Vagina (tissue), 2 donors: ENCODE results near the gene ZNF503. TPM values are rescaled to one million over a fixed set of nuclear protein-coding genes. Genes with fewer than 3 reads are reported as not detected.

ENCODE experiments used
- DNase-seq, 2 donors: peaks; one replicate each; pipeline ENCODE4 v3.0.0-alpha.2; 2017; ENCODE audit errors: extremely low spot score in 2 of 2
- H3K27ac ChIP-seq: fragments of 200-600 bp; sonication (generic); one replicate; pipeline ENCODE4 v1.5.1; 2019
- H3K27me3 ChIP-seq: fragments of 200-600 bp; sonication (generic); one replicate; pipeline ENCODE4 v1.5.1; 2019
- H3K36me3 ChIP-seq, 2 donors: fragments of 200-600 bp; sonication (generic); one replicate each; pipeline ENCODE4 v1.5.1; 2017 to 2019
- H3K4me1 ChIP-seq: fragments of 200-600 bp; sonication (generic); one replicate; pipeline ENCODE4 v1.5.1; 2019
- H3K4me3 ChIP-seq, 2 donors: fragments of 200-600 bp; sonication (generic); 1 replicate in 1 of 2; 2 replicates in 1 of 2; pipeline ENCODE4 v1.5.1; 2016 to 2019
- H3K9me3 ChIP-seq: fragments of 200-600 bp; sonication (generic); one replicate; pipeline ENCODE4 v1.5.1; 2019
- POLR2A ChIP-seq, 2 donors: fragments of 450-650 bp; IDR thresholded peaks; one replicate each; pipeline ENCODE4 v1.6.1; 2017; ENCODE audit warnings: antibody characterized with exemption in 2 of 2, mild to moderate bottlenecking in 2 of 2, moderate library complexity in 2 of 2
- POLR2AphosphoS5 ChIP-seq, 2 donors: sonication (generic); formaldehyde crosslinking; IDR thresholded peaks; one replicate each; pipeline ENCODE4 v1.9.0; 2017; ENCODE audit warnings: antibody characterized with exemption in 2 of 2, mild to moderate bottlenecking in 2 of 2, low read depth in 1 of 2; ENCODE audit not compliant: insufficient read depth in 1 of 2
- intact Hi-C: fragments of 100-400 bp; cut with DNase I; formaldehyde crosslinking; loops from one replicate; pipeline ENCODE4 v1.15.1; 2023
- total RNA-seq: library from RNA; depleted of rRNA; stranded (reverse); fragments of >200 nt; gene quantifications from one replicate; pipeline ENCODE4 v1.2.3, GENCODE V29; 2016
- TF ChIP-seq, protein P1 (sequence below), 3 experiments: fragments of 450-650 bp in 2 of 3; fragments of 200-600 bp in 1 of 3; sonication (generic) in 1 of 3; IDR thresholded peaks; one replicate each; pipeline ENCODE4 v1.5.1; 2017 to 2019; ENCODE audit warnings: antibody characterized with exemption in 3 of 3, mild to moderate bottlenecking in 2 of 3, moderate library complexity in 2 of 3

Gene ZNF503
- total RNA-seq, 1 donor from 2014 or later = 24.6 TPM

DNA sequence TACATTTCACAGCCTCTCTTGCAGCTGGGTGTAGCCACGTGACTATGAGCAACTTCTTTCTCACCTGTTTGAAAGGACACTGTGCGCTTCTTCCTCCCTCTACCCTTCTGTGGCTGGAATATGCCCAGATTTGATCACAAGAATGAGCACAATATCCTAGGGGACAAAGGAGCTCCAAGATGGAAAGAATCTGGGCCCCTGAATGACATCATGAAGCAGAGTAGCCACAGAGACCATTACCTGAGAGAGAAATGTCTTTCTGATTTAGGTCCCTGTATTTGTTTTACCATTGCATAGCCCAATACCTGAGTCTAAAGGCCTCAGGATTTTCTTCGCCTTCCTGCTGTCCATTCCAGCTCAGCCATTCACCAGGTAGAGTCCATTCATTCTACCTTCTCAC lies 15.4 kb downstream of the ZNF503 start:
- intact Hi-C loops = no loop called here
- H3K4me3 ChIP-seq = no peak overlapping the region
- no peak overlapping the region for H3K27ac ChIP-seq
- H3K4me1 ChIP-seq = no peaks in the 10 kb centered on the region
- no peak for TF ChIP-seq POLR2AphosphoS5 (IDR thresholded peaks at IDR 0.05; ENCODE audit: insufficient read depth in 1 of 2, low read depth in 1 of 2)
- no peak for TF ChIP-seq POLR2A (IDR thresholded peaks at IDR 0.05)
- TF ChIP-seq, protein P1, sequence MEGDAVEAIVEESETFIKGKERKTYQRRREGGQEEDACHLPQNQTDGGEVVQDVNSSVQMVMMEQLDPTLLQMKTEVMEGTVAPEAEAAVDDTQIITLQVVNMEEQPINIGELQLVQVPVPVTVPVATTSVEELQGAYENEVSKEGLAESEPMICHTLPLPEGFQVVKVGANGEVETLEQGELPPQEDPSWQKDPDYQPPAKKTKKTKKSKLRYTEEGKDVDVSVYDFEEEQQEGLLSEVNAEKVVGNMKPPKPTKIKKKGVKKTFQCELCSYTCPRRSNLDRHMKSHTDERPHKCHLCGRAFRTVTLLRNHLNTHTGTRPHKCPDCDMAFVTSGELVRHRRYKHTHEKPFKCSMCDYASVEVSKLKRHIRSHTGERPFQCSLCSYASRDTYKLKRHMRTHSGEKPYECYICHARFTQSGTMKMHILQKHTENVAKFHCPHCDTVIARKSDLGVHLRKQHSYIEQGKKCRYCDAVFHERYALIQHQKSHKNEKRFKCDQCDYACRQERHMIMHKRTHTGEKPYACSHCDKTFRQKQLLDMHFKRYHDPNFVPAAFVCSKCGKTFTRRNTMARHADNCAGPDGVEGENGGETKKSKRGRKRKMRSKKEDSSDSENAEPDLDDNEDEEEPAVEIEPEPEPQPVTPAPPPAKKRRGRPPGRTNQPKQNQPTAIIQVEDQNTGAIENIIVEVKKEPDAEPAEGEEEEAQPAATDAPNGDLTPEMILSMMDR (IDR thresholded peaks at IDR 0.05) = no peak
- no peaks in the 10 kb centered on the region for H3K27me3 ChIP-seq
- H3K9me3 ChIP-seq = no peaks in the 10 kb centered on the region
- DNase-seq = no peak
- no peaks in the 10 kb centered on the region for H3K36me3 ChIP-seq

DNA sequence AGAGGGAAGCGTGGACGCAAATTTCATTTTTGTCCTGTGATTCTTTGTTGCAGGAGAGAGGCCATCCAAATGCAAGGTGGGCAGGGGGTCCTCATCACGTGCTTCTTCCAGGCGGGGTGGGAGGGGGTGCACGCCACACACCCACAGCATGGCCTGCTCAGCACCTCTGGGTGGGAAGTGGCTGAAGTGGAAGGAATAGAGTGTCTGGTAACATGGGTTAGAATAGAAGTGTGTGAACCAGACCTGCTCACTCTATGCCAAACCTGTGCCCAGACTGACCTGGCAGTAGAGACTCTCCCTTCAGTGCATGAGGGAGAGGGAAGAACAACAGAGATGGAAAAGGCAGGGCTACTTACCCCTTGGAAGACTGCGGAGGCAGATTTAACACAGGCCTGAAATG lies 21.7 kb downstream of the ZNF503 start:
- no peak for DNase-seq
- TF ChIP-seq POLR2A (IDR thresholded peaks at IDR 0.05) (no peak), POLR2AphosphoS5 (IDR thresholded peaks at IDR 0.05; ENCODE audit: insufficient read depth in 1 of 2, low read depth in 1 of 2) (no peak)
- TF ChIP-seq, protein P1 (IDR thresholded peaks at IDR 0.05) = no peak
- Histone ChIP-seq H3K4me1 (no peaks in the 10 kb centered on the region), H3K36me3 (no peaks in the 10 kb centered on the region), H3K27ac (no peak overlapping the region), H3K9me3 (no peaks in the 10 kb centered on the region), H3K27me3 (no peaks in the 10 kb centered on the region), H3K4me3 (no peak overlapping the region)
- intact Hi-C loops = no loop called here

DNA sequence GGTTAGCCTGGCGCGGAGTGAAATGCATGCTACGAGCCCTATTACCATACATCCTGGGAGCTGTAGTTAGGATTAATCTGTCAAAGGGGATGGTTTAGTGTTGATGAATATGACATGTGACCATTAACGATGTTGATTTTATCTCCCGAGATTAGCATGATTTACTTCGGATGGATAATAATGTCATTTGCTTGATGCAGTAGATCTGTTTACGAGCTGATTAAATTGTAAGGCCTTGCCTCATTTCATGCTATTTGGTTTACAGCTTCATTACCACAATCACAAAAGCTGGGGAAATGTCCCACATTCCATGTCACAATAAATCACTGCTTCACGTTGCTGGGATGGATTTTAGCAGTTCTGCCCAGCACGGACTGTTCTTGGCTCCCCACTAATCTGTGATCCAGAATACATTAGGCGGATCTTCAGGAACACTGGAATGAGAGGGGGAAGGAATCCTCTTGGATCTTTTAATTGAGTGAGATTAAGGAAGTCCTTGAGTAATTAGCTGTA lies 22.3 kb downstream of the ZNF503 start:
- no peaks in the 10 kb centered on the region for H3K9me3 ChIP-seq
- intact Hi-C loops = no loop called here
- peak in 1 of 2 donors; percentile 71 for TF ChIP-seq POLR2AphosphoS5 (IDR thresholded peaks at IDR 0.05; ENCODE audit: insufficient read depth in 1 of 2, low read depth in 1 of 2)
- no peak for TF ChIP-seq POLR2A (IDR thresholded peaks at IDR 0.05)
- H3K36me3 ChIP-seq = no peaks in the 10 kb centered on the region
- no peak for DNase-seq
- no peak overlapping the region for H3K27ac ChIP-seq
- H3K4me3 ChIP-seq = no peak overlapping the region
- H3K4me1 ChIP-seq = no peaks in the 10 kb centered on the region
- H3K27me3 ChIP-seq = no peaks in the 10 kb centered on the region

DNA sequence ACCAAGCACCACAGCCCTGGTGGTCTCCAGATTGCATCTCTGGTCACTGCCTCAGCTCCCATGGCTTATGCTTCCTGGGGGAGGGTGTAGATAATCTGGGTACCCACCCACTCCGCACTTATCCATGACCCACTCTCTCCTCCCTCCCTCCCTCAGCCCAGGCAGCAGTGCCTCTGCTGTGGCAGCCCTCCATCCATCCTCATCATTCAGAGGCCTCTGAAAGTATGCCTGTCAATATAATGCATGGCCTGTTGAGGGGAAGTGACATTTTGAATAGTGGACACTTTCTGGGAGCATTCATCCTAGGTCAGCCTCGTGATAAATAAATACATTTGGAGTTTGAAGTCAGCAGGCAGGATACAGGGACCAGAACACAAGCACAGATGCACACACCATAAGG lies 23.2 kb downstream of the ZNF503 start:
- TF ChIP-seq POLR2A (IDR thresholded peaks at IDR 0.05) = no peak
- TF ChIP-seq POLR2AphosphoS5 (IDR thresholded peaks at IDR 0.05; ENCODE audit: insufficient read depth in 1 of 2, low read depth in 1 of 2) = no peak
- TF ChIP-seq, protein P1 (IDR thresholded peaks at IDR 0.05) = no peak
- Histone ChIP-seq H3K27me3 (no peaks in the 10 kb centered on the region), H3K9me3 (no peaks in the 10 kb centered on the region), H3K4me1 (no peaks in the 10 kb centered on the region), H3K27ac (no peak overlapping the region), H3K4me3 (no peak overlapping the region), H3K36me3 (no peaks in the 10 kb centered on the region)
- intact Hi-C loops = no loop called here
- no peak for DNase-seq

DNA sequence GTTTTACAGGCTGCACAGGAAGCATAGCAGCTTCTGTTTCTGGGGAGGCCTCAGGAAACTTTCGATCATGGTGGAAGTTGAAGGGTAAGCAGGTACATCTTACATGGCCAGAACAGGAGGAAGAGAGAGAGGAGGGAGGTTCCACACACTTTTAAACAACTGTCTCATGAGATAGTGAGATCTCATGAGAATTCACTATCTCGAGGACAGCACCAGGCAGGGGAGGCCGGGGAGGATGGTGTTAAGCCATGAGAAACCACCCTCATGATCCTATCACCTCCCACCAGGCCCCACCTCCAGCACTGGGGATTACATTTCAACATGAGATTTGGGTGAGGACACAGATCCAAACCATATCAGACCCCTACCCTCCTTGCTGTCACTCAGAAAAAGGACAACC lies 23.7 kb downstream of the ZNF503 start:
- intact Hi-C loops = no loop called here
- Histone ChIP-seq H3K36me3 (no peaks in the 10 kb centered on the region), H3K27me3 (no peaks in the 10 kb centered on the region)

More for the DNA sequence above, 23.7 kb downstream of the ZNF503 start:
- H3K4me3 ChIP-seq = no peak overlapping the region
- H3K27ac ChIP-seq = no peak overlapping the region
- TF ChIP-seq, protein P1 (IDR thresholded peaks at IDR 0.05) = no peak
- no peak for TF ChIP-seq POLR2A (IDR thresholded peaks at IDR 0.05)
- TF ChIP-seq POLR2AphosphoS5 (IDR thresholded peaks at IDR 0.05; ENCODE audit: insufficient read depth in 1 of 2, low read depth in 1 of 2) = no peak
- DNase-seq = no peak
- no peaks in the 10 kb centered on the region for H3K9me3 ChIP-seq
- H3K4me1 ChIP-seq = no peaks in the 10 kb centered on the region
